IMR-90 (cell line): ENCODE results near the gene CDC14A. TPM values are rescaled to one million over a fixed set of nuclear protein-coding genes. Genes with fewer than 3 reads are reported as not detected.
A peak's percentile ranks its signal among the peaks of the same experiment; 100 is the strongest.

Source experiments
- ATAC-seq: fragments of 200-7000 bp; cut with Tn5 transposase; 2 replicates; pipeline ENCODE4 v1.9.1; 2020; ENCODE audit warnings: low read depth, mild to moderate bottlenecking, moderate library complexity
- BruUV-seq: library from RNA; stranded (reverse); fragments of 400-500 nt; replicated peaks from 2 replicates; lab custom pipeline; 2021; lab: Mats Ljungman, UMichigan
- CTCF ChIA-PET: fragments of 300-600 bp; formaldehyde crosslinking; extraction: SDS; loops from one replicate; lab custom pipeline; 2021; ENCODE audit warnings: antibody characterized with exemption; lab: Yijun Ruan, JAX
- POLR2A ChIA-PET: fragments of 300-600 bp; sonication (Branson Sonifier 250); formaldehyde crosslinking; loops from one replicate; lab custom pipeline; 2022; ENCODE audit warnings: antibody characterized with exemption; ENCODE audit not compliant: unreplicated experiment; lab: Charles Lee
- DNase-seq: peaks from one replicate; pipeline ENCODE4 v3.0.0; 2013
- H2AFZ ChIP-seq: replicated peaks from 2 replicates; pipeline ENCODE3; 2013; ENCODE audit warnings: low read length, mild to moderate bottlenecking; ENCODE audit not compliant: poor library complexity
- H2AK5ac ChIP-seq: 2 replicates; pipeline ENCODE4 v1.6.1; 2013; ENCODE audit warnings: low read depth, low read length, inconsistent platforms
- H2AK9ac ChIP-seq: replicated peaks from 2 replicates; pipeline ENCODE3; 2013; ENCODE audit warnings: mild to moderate bottlenecking, low read depth, low read length, moderate library complexity; ENCODE audit not compliant: poor library complexity
- H2BK120ac ChIP-seq: 2 replicates; pipeline ENCODE4 v1.6.1; 2013; ENCODE audit warnings: low read depth, low read length, inconsistent platforms
- H2BK15ac ChIP-seq: 3 replicates; pipeline ENCODE4 v1.6.1; 2013; ENCODE audit warnings: low read depth, low read length, inconsistent platforms
- H2BK20ac ChIP-seq: 2 replicates; pipeline ENCODE4 v1.6.1; 2013; ENCODE audit warnings: low read depth, mild to moderate bottlenecking, inconsistent platforms, low read length, moderate library complexity
- H2BK5ac ChIP-seq: 2 replicates; pipeline ENCODE4 v1.6.1; 2013; ENCODE audit warnings: mild to moderate bottlenecking, low read depth, low read length, inconsistent platforms; ENCODE audit not compliant: poor library complexity, severe bottlenecking
- H3K14ac ChIP-seq: replicated peaks from 2 replicates; pipeline ENCODE4 v1.6.1; 2013; ENCODE audit warnings: low read depth, low read length, inconsistent platforms
- H3K18ac ChIP-seq: 2 replicates; pipeline ENCODE4 v1.6.1; 2013; ENCODE audit warnings: low read depth, low read length, control low read depth
- H3K23ac ChIP-seq: 2 replicates; pipeline ENCODE4 v1.6.1; 2013; ENCODE audit warnings: low read depth, low read length, inconsistent platforms
- H3K27ac ChIP-seq: 2 replicates; pipeline ENCODE4 v1.5.1; 2013; ENCODE audit warnings: mild to moderate bottlenecking, control low read depth, low read length; ENCODE audit not compliant: insufficient read depth
- H3K27me3 ChIP-seq: 2 replicates; pipeline ENCODE4 v1.6.1; 2013; ENCODE audit warnings: low read length; ENCODE audit not compliant: control insufficient read depth, insufficient read depth
- H3K36me3 ChIP-seq: 2 replicates; pipeline ENCODE4 v1.6.1; 2013; ENCODE audit warnings: low read length, mixed read lengths; ENCODE audit not compliant: control insufficient read depth, insufficient read depth
- H3K4ac ChIP-seq: 2 replicates; pipeline ENCODE4 v1.6.1; 2013; ENCODE audit warnings: low read depth, low read length, inconsistent platforms
- H3K4me1 ChIP-seq: 2 replicates; pipeline ENCODE4 v1.6.1; 2013; ENCODE audit warnings: low read length, mixed read lengths; ENCODE audit not compliant: control insufficient read depth, insufficient read depth
- H3K4me2 ChIP-seq: 2 replicates; pipeline ENCODE4 v1.6.1; 2013; ENCODE audit warnings: low read depth, mild to moderate bottlenecking, control low read depth, low read length, moderate library complexity
- H3K4me3 ChIP-seq: 2 replicates; pipeline ENCODE4 v1.5.1; 2013; ENCODE audit warnings: low read depth, mild to moderate bottlenecking, control low read depth, low read length, moderate library complexity; ENCODE audit not compliant: insufficient read depth
- H3K56ac ChIP-seq: 2 replicates; pipeline ENCODE4 v1.6.1; 2013; ENCODE audit warnings: low read length, inconsistent platforms; ENCODE audit not compliant: insufficient read depth; ENCODE audit errors: extremely low read depth
- H3K79me1 ChIP-seq, 2 experiments: 2 replicates each; pipeline ENCODE4 v1.6.1; 2013; ENCODE audit warnings: low read length in 2 of 2, inconsistent platforms in 1 of 2, low read depth in 1 of 2
- H3K9ac ChIP-seq: 2 replicates; pipeline ENCODE4 v1.6.1; 2013; ENCODE audit warnings: low read depth, low read length, control low read depth
- H3K9me1 ChIP-seq: 2 replicates; pipeline ENCODE4 v1.6.1; 2013; ENCODE audit warnings: low read length, inconsistent platforms; ENCODE audit not compliant: insufficient read depth
- H3K9me3 ChIP-seq: 2 replicates; pipeline ENCODE4 v1.6.1; 2013; ENCODE audit warnings: low read length; ENCODE audit not compliant: control insufficient read depth, insufficient read depth
- H4K20me1 ChIP-seq: 2 replicates; pipeline ENCODE4 v1.6.1; 2013; ENCODE audit warnings: low read length, inconsistent platforms; ENCODE audit not compliant: insufficient read depth
- H4K5ac ChIP-seq: 2 replicates; pipeline ENCODE4 v1.6.1; 2013; ENCODE audit warnings: mild to moderate bottlenecking, low read depth, low read length, control low read depth
- H4K8ac ChIP-seq, 2 experiments: 2 replicates each; pipeline ENCODE4 v1.6.1; 2013; ENCODE audit warnings: low read depth in 2 of 2, low read length in 2 of 2, control low read depth in 1 of 2, inconsistent platforms in 1 of 2
- H4K91ac ChIP-seq: 2 replicates; pipeline ENCODE4 v1.6.1; 2013; ENCODE audit warnings: low read depth, low read length, inconsistent platforms; ENCODE audit not compliant: insufficient read depth
- CEBPB ChIP-seq: IDR thresholded peaks from 2 replicates; pipeline ENCODE4 v1.6.1; 2012; ENCODE audit warnings: low read depth, low read length, improper control_type of control experiment
- CTCF ChIP-seq: conservative IDR thresholded peaks from 2 replicates; pipeline ENCODE4 v1.5.1; 2012; ENCODE audit warnings: mild to moderate bottlenecking, low read depth, low read length, improper control_type of control experiment
- MAFK ChIP-seq: IDR thresholded peaks from 2 replicates; pipeline ENCODE4 v1.6.1; 2012; ENCODE audit warnings: low read depth, low read length, improper control_type of control experiment
- MAZ ChIP-seq: IDR thresholded peaks from 2 replicates; pipeline ENCODE4 v1.6.1; 2012; ENCODE audit warnings: low read depth, mild to moderate bottlenecking, low read length, improper control_type of control experiment, moderate library complexity, borderline replicate concordance
- MXI1 ChIP-seq: IDR thresholded peaks from 2 replicates; pipeline ENCODE4 v1.6.1; 2012; ENCODE audit warnings: low read depth, mild to moderate bottlenecking, low read length, moderate library complexity, borderline replicate concordance
- NFE2L2 ChIP-seq: fragments of 150-350 bp; IDR thresholded peaks from 2 replicates; pipeline ENCODE4 v1.6.1; 2016; ENCODE audit warnings: low read depth, mild to moderate bottlenecking, low read length
- SMC3 ChIP-seq: fragments of 150-350 bp; IDR thresholded peaks from 2 replicates; pipeline ENCODE4 v1.6.1; 2016; ENCODE audit warnings: low read depth, mild to moderate bottlenecking, antibody characterized with exemption, low read length, moderate library complexity
- WGBS, 2 experiments: methylation state at CpG; one replicate each; pipeline versions ENCODE4 v1.1.5 to v1.1.7; 2013; ENCODE audit warnings: missing lambda C conversion rate in 2 of 2; ENCODE audit not compliant: insufficient read length in 1 of 2; ENCODE audit errors: extremely low coverage in 2 of 2; 5-methylcytosine and 5-hydroxymethylcytosine counted together
- dilution Hi-C: fragments of 300-500 bp; cut with HindIII; formaldehyde crosslinking; loops from one replicate; pipeline ENCODE4 v1.14.3; 2018; ENCODE audit warnings: low sequenced_read_pairs; ENCODE audit not compliant: unreplicated experiment
- in situ Hi-C: fragments of 300-500 bp; cut with MboI; formaldehyde crosslinking; loops from 3 replicates; pipeline ENCODE4 v1.14.3; 2019; ENCODE audit warnings: low sequenced_read_pairs, inconsistent platforms, mixed read lengths
- intact Hi-C: fragments of 100-400 bp; cut with micrococcal nuclease; formaldehyde crosslinking; loops from 2 replicates; pipeline ENCODE4 v1.10.0; 2022
- polyA plus RNA-seq, 3 experiments: library from polyadenylated mRNA; depleted of rRNA; stranded (reverse); fragments of >200 nt; gene quantifications; 2 replicates each; pipeline ENCODE4 v1.2.3, GENCODE V29; 2012; ENCODE audit warnings: low replicate concordance in 1 of 3
- total RNA-seq: library from RNA; depleted of rRNA; stranded (reverse); fragments of >200 nt; gene quantifications from 2 replicates; pipeline ENCODE4 v1.2.3, GENCODE V29; 2012

The CDC14A gene
- total and polyA plus RNA-seq, 2 of the 4 experiments (the other 2 are of a cell fraction) = 1.7 to 3.0 TPM

DNA sequence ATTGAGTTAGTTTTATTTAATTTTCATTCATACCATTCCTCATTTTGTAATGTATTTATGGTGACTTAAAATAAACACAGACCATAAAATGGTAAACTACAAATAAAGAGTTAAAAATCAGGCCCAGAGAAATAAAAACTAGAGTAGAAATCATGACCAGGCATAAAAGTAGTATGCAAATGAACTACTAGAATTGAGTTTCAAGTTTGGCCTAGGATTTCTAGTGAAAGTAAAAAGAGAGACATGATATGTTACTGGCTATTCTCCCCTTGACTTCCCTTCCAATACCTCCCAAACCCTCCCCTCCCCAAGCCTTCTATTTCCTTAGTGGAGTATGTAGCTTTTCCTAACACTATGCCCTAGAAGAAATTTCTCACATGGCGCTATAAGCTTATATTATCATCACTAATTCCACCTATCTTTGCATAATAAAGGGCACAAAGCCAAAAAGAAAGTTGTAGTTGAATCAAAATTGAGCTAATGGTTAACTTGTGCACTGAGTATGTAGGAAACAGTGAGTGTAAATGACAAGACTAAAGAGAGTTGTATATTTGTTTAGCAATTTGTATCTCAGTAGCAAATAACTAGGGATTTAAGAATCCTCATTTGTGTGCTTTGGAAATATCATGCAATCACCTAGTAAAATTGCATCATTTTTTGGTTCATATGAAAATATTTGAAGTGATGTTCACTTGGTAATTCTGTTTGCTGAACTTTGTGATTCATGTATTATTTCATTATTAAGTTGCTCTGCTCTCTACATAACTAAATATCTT is 29.7 kb upstream of the CDC14A start:
- Histone ChIP-seq H3K36me3 (no peaks in the 10 kb centered on the region), H2AK5ac (no peak overlapping the region), H3K14ac (no peak overlapping the region), H2AK9ac (no peak overlapping the region), H3K4ac (no peak overlapping the region), H3K23ac (no peak overlapping the region), H4K91ac (no peak overlapping the region), H3K4me1 (no peaks in the 10 kb centered on the region; the same call in 1 of the 2 replicates), H4K8ac (no peak overlapping the region), H3K9ac (no peak overlapping the region), H3K27me3 (peaks cover 2% of the 10 kb centered on the region; the same call in 1 of the 2 replicates), H2BK15ac (no peak overlapping the region), H2BK20ac (no peak overlapping the region), H3K4me3 (no peak overlapping the region), H3K9me3 (peaks cover 11% of the 10 kb centered on the region), H2BK5ac (no peak overlapping the region), H3K56ac (no peak overlapping the region), H3K9me1 (no peaks in the 10 kb centered on the region), H3K4me2 (no peak overlapping the region), H4K5ac (no peak overlapping the region), H3K18ac (no peak overlapping the region; the same call in 1 of the 2 replicates), H2AFZ (no peak overlapping the region), H3K27ac (no peak overlapping the region), H2BK120ac (no peak overlapping the region), H3K79me1 (no peaks in the 10 kb centered on the region), H4K20me1 (no peaks in the 10 kb centered on the region)
- BruUV-seq = no TSS peak
- ChIA-PET POLR2A (no interaction called here), CTCF (interaction anchor here (0.6 kb wide), 1 partner anchor 10 kb away, joined by 4 read pairs; no protein-coding TSS in a partner anchor)
- peak; percentile 31 for DNase-seq
- no CpG with 5 or more reads among the region's 1 CpG for WGBS, 2 experiments
- in situ Hi-C loops = no loop called here
- dilution Hi-C loops = no loop called here
- intact Hi-C loops = no loop called here
- TF ChIP-seq SMC3 (no peak), MXI1 (no peak), CTCF (no peak), NFE2L2 (0 out of 2 replicates have a peak, but pooled peaks have one; percentile 9), CEBPB (peak; percentile 91), MAZ (no peak), MAFK (no peak)
- no peak for ATAC-seq
